ENCODE measurements around the gene RPS6KB2. TPM values are rescaled to one million over a fixed set of nuclear protein-coding genes. Genes with fewer than 3 reads are reported as not detected.

The RPS6KB2 gene
- 26.2 and 30.6 TPM in 2 replicates for total RNA-seq
- 29.0 and 34.0 TPM in 2 replicates for polyA plus RNA-seq
- 31.3 and 44.0 TPM in 2 replicates for polyA plus RNA-seq (2012)
- polyA minus RNA-seq (ENCODE audit: low replicate concordance) = 58.2 and 91.7 TPM in 2 replicates

DNA sequence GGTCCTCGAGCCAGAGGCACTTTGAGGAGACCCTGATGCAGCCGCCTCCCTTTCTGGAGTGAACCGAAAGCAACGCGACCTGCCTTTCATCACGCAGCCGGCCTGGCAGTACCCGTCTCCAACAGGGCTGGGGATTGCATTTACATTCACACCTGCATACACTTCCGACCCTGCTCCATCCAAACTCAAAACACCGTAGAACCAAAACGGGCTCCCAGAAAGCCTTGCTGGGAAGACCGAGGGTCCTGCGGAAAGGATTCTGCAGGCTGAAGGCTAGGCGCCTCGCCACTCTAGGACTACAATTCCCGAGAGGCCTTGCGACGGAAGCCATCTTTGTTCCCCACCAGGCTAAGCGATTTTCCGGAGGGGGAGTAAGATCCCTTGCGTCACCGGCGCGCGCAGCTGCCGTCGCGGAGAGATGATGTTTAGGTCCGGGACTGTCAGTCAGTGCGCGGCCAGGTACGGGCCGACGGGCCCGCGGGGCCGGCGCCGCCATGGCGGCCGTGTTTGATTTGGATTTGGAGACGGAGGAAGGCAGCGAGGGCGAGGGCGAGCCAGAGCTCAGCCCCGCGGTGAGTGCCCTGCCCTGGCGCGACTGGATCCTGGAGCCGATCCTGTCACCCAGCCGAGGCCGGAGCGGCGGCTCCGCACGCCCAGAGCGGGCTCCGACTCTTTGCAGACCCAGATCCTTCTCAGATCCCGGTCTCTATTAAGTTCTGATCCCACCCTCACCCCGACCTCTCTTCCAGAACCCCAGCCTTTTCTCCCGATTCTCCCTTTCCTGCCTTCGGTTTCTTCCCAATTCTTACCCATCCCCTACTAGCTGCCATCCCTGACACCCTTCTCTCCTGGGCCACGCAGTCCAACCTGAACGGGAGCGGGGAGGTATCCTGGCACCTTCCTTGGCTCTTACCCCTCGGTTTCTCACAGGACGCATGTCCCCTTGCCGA is at the start of gene RPS6KB2:
Gene RPS6KB2, plus strand, starts transcription at position 443 of the 950 bp plus-strand sequence. Its CDS starts 52 bp downstream, at position 495.
- Histone ChIP-seq H3K9ac (ENCODE audit: insufficient read depth, low read length) (peak within 1 kb of the TSS; percentile 90), H3K9me3 (ENCODE audit: control insufficient read depth, insufficient read depth, low read depth, low read length) (no peaks in the 10 kb centered on the region)
- TF ChIP-seq CTCF (conservative IDR thresholded peaks at IDR 0.05 in 1 of 2, IDR thresholded peaks at IDR 0.05 in 1 of 2; ENCODE audit: low read depth in 1 of 2, low read length in 2 of 2) (no peak), EZH2 (IDR thresholded peaks at IDR 0.05; ENCODE audit: low read length, missing control alignments) (no peak)

DNA sequence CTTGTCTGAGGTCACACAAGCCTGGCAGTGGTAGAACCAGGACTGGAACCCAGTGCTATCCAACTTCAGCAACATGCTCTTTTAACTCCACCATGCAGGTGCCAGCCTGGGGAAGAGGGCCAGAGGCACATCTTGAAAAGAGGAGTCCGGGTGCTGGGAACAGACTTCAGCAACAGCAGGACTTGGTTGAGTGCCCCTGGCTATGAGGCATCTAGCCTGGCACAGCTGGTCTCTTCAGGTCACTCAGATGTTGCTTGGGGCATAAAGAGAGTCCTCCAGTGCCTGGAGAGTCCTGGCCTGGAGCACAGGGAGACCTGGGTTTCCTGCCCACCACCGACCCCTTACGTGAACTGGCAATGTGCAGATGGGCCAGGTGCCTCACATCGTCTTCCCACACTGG is 49.8 kb upstream of the RPS6KB2 start:
- Histone ChIP-seq H3K9ac (ENCODE audit: insufficient read depth, low read length) (no peak overlapping the region), H3K79me2 (ENCODE audit: control insufficient read depth, insufficient read depth, low read length) (no peaks in the 10 kb centered on the region), H3K9me3 (ENCODE audit: control insufficient read depth, insufficient read depth, low read depth, low read length) (no peaks in the 10 kb centered on the region), H2AFZ (ENCODE audit: low read length) (no peak overlapping the region), H3K4me1 (ENCODE audit: control insufficient read depth, extremely low read depth, insufficient read depth, low read length) (peaks cover 20% of the 10 kb centered on the region), H3K27me3 (ENCODE audit: control insufficient read depth, insufficient read depth, low read length) (no peaks in the 10 kb centered on the region), H3K4me2 (ENCODE audit: extremely low read depth, insufficient read depth, low read length) (no peak overlapping the region), H3K27ac (ENCODE audit: insufficient read depth, low read length) (no peak overlapping the region), H3K4me3 (replicated peaks in 1 of 4; ENCODE audit: control extremely low read depth in 1 of 4, insufficient read depth in 1 of 4, low read depth in 3 of 4, low read length in 4 of 4) (no peak overlapping the region), H4K20me1 (ENCODE audit: control insufficient read depth, extremely low read depth, insufficient read depth, low read length) (no peaks in the 10 kb centered on the region), H3K36me3 (ENCODE audit: control insufficient read depth, insufficient read depth, low read length) (no peaks in the 10 kb centered on the region)
- DNase-seq (ENCODE audit: low read depth in 2 of 2) = no peak
- TF ChIP-seq EZH2 (IDR thresholded peaks at IDR 0.05; ENCODE audit: low read length, missing control alignments) = no peak
- TF ChIP-seq CTCF (conservative IDR thresholded peaks at IDR 0.05 in 1 of 2, IDR thresholded peaks at IDR 0.05 in 1 of 2; ENCODE audit: low read depth in 1 of 2, low read length in 2 of 2) = no peak

More for the DNA sequence above, at the start of gene RPS6KB2:
- H3K27ac ChIP-seq (ENCODE audit: insufficient read depth, low read length) = peak within 1 kb of the TSS; percentile 62
- H3K27me3 ChIP-seq (ENCODE audit: control insufficient read depth, insufficient read depth, low read length) = no peaks in the 10 kb centered on the region
- peak within 1 kb of the TSS; percentile 93 for H3K4me2 ChIP-seq (ENCODE audit: extremely low read depth, insufficient read depth, low read length)
- peaks cover 2% of the 10 kb centered on the region for H3K4me1 ChIP-seq (ENCODE audit: control insufficient read depth, extremely low read depth, insufficient read depth, low read length)
- peak within 1 kb of the TSS; percentile 62 to 93 (median 87) for H3K4me3 ChIP-seq (replicated peaks in 1 of 4; ENCODE audit: control extremely low read depth in 1 of 4, insufficient read depth in 1 of 4, low read depth in 3 of 4, low read length in 4 of 4)
- peak within 1 kb of the TSS; percentile 68 for H2AFZ ChIP-seq (ENCODE audit: low read length)
- peaks cover 10% of the 10 kb centered on the region for H3K79me2 ChIP-seq (ENCODE audit: control insufficient read depth, insufficient read depth, low read length)
- DNase-seq (ENCODE audit: low read depth in 2 of 2) = peak; percentile 94 to 98
- H3K36me3 ChIP-seq (ENCODE audit: control insufficient read depth, insufficient read depth, low read length) = peaks cover 13% of the 10 kb centered on the region
- H4K20me1 ChIP-seq (ENCODE audit: control insufficient read depth, extremely low read depth, insufficient read depth, low read length) = no peaks in the 10 kb centered on the region

Data from fibroblast of lung (primary cell).